ENCODE results near the gene GRID2.

GRCh38 chr4:93066749-93067148 is 763.0 kb downstream of the GRID2 start:
- no peak for TF ChIP-seq POLR2A (IDR thresholded peaks at IDR 0.05; ENCODE audit: low read depth, low read length)
- no peak for TF ChIP-seq POLR2AphosphoS5 (IDR thresholded peaks at IDR 0.05; ENCODE audit: low read depth, low read length)
- TF ChIP-seq TAF1 (IDR thresholded peaks at IDR 0.05; ENCODE audit: borderline replicate concordance, low read depth, low read length) = no peak
